NT2/D1 (cell line): ENCODE data around the gene WDR64.
"Not testable (repeated sequence)": the region's sequence is repeated elsewhere in the genome, so short reads cannot be mapped to it uniquely, and the experiment has no call there.

Experiments used
- DNase-seq: peaks from one replicate; pipeline ENCODE4 v3.0.0-alpha.2; 2011; ENCODE audit warnings: low read depth, low spot score
- H3K27me3 ChIP-seq: 2 replicates; pipeline ENCODE4 v1.6.0; 2011; ENCODE audit warnings: mild to moderate bottlenecking; ENCODE audit not compliant: insufficient read length, insufficient read depth
- H3K36me3 ChIP-seq: 2 replicates; pipeline ENCODE4 v1.6.1; 2011; ENCODE audit warnings: mild to moderate bottlenecking, low read length, mixed read lengths; ENCODE audit not compliant: insufficient read depth, insufficient read length
- H3K4me1 ChIP-seq: 2 replicates; pipeline ENCODE4 v1.5.1; 2011; ENCODE audit not compliant: insufficient read depth, insufficient read length
- H3K4me3 ChIP-seq: 2 replicates; pipeline ENCODE4 v1.5.1; 2011; ENCODE audit warnings: low read depth; ENCODE audit not compliant: insufficient read length
- H3K9ac ChIP-seq: 2 replicates; pipeline ENCODE4 v1.6.0; 2011; ENCODE audit warnings: low read depth; ENCODE audit not compliant: insufficient read length
- H3K9me3 ChIP-seq: 2 replicates; pipeline ENCODE4 v1.5.1; 2011; ENCODE audit warnings: mild to moderate bottlenecking, low read length; ENCODE audit not compliant: insufficient read depth
- SUZ12 ChIP-seq: IDR thresholded peaks from 2 replicates; pipeline ENCODE4 v1.6.1; 2011; ENCODE audit not compliant: insufficient read length, insufficient read depth; ENCODE audit errors: extremely low read depth
- YY1 ChIP-seq: IDR thresholded peaks from 2 replicates; pipeline ENCODE4 v1.6.1; 2011; ENCODE audit not compliant: insufficient read length, insufficient read depth
- ZNF274 ChIP-seq: IDR thresholded peaks from 2 replicates; pipeline ENCODE4 v1.6.1; 2011; ENCODE audit warnings: mild to moderate bottlenecking, low read depth, low read length

WDR64 gene

GRCh38 chr1:241645199-241645598 is 6.9 kb upstream of the WDR64 start:
- no peaks in the 10 kb centered on the region for H3K27me3 ChIP-seq
- peaks cover 32% of the 10 kb centered on the region for H3K9me3 ChIP-seq
- H3K4me3 ChIP-seq: no peak overlapping the region
- no peak overlapping the region for H3K9ac ChIP-seq
- H3K4me1 ChIP-seq: no peaks in the 10 kb centered on the region
- no peak for TF ChIP-seq YY1
- no peak for TF ChIP-seq SUZ12
- no peak for TF ChIP-seq ZNF274
- H3K36me3 ChIP-seq: no peaks in the 10 kb centered on the region
- DNase-seq: no peak

- no peaks in the 10 kb centered on the region for H3K27me3 ChIP-seq
- no peaks in the 10 kb centered on the region for H3K36me3 ChIP-seq
- peaks cover 28% of the 10 kb centered on the region for H3K9me3 ChIP-seq
- no peak for DNase-seq
- H3K9ac ChIP-seq: no peak overlapping the region
- H3K4me1 ChIP-seq: no peaks in the 10 kb centered on the region
- TF ChIP-seq SUZ12 (no peak), YY1 (no peak), ZNF274 (no peak)
- H3K4me3 ChIP-seq: no peak overlapping the region
Measured at GRCh38 chr1:241646201-241646600, 5.9 kb upstream of the WDR64 start.

- Histone ChIP-seq H3K36me3 (no peaks in the 10 kb centered on the region), H3K27me3 (no peaks in the 10 kb centered on the region), H3K9me3 (peaks cover 13% of the 10 kb centered on the region), H3K4me3 (no peak overlapping the region), H3K4me1 (no peaks in the 10 kb centered on the region), H3K9ac (no peak overlapping the region)
- TF ChIP-seq YY1 (no peak), ZNF274 (no peak), SUZ12 (no peak)
- DNase-seq: no peak
Measured at GRCh38 chr1:241647658-241648057, 4.4 kb upstream of the WDR64 start.

GRCh38 chr1:241648159-241648558 is 3.9 kb upstream of the WDR64 start:
- H3K4me3 ChIP-seq: no peak overlapping the region
- no peak for DNase-seq
- no peaks in the 10 kb centered on the region for H3K36me3 ChIP-seq
- no peak overlapping the region for H3K9ac ChIP-seq
- H3K9me3 ChIP-seq: peaks cover 9% of the 10 kb centered on the region
- TF ChIP-seq YY1 (no peak), ZNF274 (no peak), SUZ12 (no peak)
- H3K4me1 ChIP-seq: no peaks in the 10 kb centered on the region
- no peaks in the 10 kb centered on the region for H3K27me3 ChIP-seq

GRCh38 chr1:241654019-241654418 is 1.9 kb downstream of the WDR64 start:
- no peak for TF ChIP-seq ZNF274
- no peak for TF ChIP-seq YY1
- H3K9me3 ChIP-seq: peaks cover 4% of the 10 kb centered on the region
- no peak overlapping the region for H3K9ac ChIP-seq
- H3K4me3 ChIP-seq: no peak overlapping the region
- H3K4me1 ChIP-seq: no peaks in the 10 kb centered on the region
- no peaks in the 10 kb centered on the region for H3K36me3 ChIP-seq
- H3K27me3 ChIP-seq: no peaks in the 10 kb centered on the region
- no peak for DNase-seq

GRCh38 chr1:241654641-241655040 is 2.6 kb downstream of the WDR64 start:
- Histone ChIP-seq H3K4me3 (no peak overlapping the region), H3K27me3 (no peaks in the 10 kb centered on the region), H3K9ac (no peak overlapping the region), H3K9me3 (no peaks in the 10 kb centered on the region), H3K36me3 (no peaks in the 10 kb centered on the region), H3K4me1 (no peaks in the 10 kb centered on the region)
- no peak for DNase-seq
- TF ChIP-seq SUZ12: no peak
- TF ChIP-seq ZNF274: no peak
- no peak for TF ChIP-seq YY1

GRCh38 chr1:241658081-241658793 is 6.2 kb downstream of the WDR64 start:
- DNase-seq: no peak
- TF ChIP-seq SUZ12 (no peak), ZNF274 (no peak), YY1 (no peak)

GRCh38 chr1:241659016-241659415 is 6.9 kb downstream of the WDR64 start:
- H3K36me3 ChIP-seq, DNase-seq, H3K4me1 ChIP-seq, H3K27me3 ChIP-seq, H3K4me3 ChIP-seq, H3K9me3 ChIP-seq, H3K9ac ChIP-seq: not testable (repeated sequence)

More at GRCh38 chr1:241658081-241658793, 6.2 kb downstream of the WDR64 start:
- Histone ChIP-seq H3K9me3 (no peaks in the 10 kb centered on the region), H3K4me1 (no peaks in the 10 kb centered on the region), H3K27me3 (no peaks in the 10 kb centered on the region), H3K4me3 (no peak overlapping the region), H3K9ac (no peak overlapping the region), H3K36me3 (no peaks in the 10 kb centered on the region)
